Brain microvascular endothelial cell (primary cell): ENCODE measurements around the gene ADGRD1.

Experiments used
- DNase-seq: peaks from one replicate; pipeline ENCODE4 v3.0.0-alpha.2; 2020
- H3K27ac ChIP-seq: fragments of 250-450 bp; sonication (Bioruptor Pico); 2 replicates; pipeline ENCODE4 v1.5.1; 2020; ENCODE audit warnings: mild to moderate bottlenecking, moderate library complexity
- H3K27me3 ChIP-seq: fragments of 250-450 bp; sonication (Bioruptor Pico); replicated peaks from 2 replicates; pipeline ENCODE4 v1.5.1; 2020; ENCODE audit warnings: mild to moderate bottlenecking
- H3K36me3 ChIP-seq: fragments of 250-450 bp; sonication (Bioruptor Pico); replicated peaks from 2 replicates; pipeline ENCODE4 v1.5.1; 2020; ENCODE audit warnings: mild to moderate bottlenecking
- H3K4me3 ChIP-seq: 2 replicates; pipeline ENCODE4 v1.5.1; 2011; ENCODE audit warnings: low read depth, mild to moderate bottlenecking, control low read depth, low read length, moderate library complexity
- in situ Hi-C: cut with HindIII; loops from 2 replicates; pipeline ENCODE4 v1.10.0; 2017; ENCODE audit warnings: low sequenced_read_pairs, low pct_ligation_motif_present
- TF ChIP-seq, protein P1 (sequence below): IDR thresholded peaks from 2 replicates; pipeline ENCODE4 v1.5.1; 2011; ENCODE audit warnings: low read depth, mild to moderate bottlenecking, moderate library complexity, low read length, control low read depth, inconsistent platforms; ENCODE audit errors: missing control alignments

ADGRD1 gene

GRCh38 chr12:131112700-131113290 is 159.1 kb downstream of the ADGRD1 start:
- no peaks in the 10 kb centered on the region for H3K36me3 ChIP-seq
- TF ChIP-seq, protein P1, sequence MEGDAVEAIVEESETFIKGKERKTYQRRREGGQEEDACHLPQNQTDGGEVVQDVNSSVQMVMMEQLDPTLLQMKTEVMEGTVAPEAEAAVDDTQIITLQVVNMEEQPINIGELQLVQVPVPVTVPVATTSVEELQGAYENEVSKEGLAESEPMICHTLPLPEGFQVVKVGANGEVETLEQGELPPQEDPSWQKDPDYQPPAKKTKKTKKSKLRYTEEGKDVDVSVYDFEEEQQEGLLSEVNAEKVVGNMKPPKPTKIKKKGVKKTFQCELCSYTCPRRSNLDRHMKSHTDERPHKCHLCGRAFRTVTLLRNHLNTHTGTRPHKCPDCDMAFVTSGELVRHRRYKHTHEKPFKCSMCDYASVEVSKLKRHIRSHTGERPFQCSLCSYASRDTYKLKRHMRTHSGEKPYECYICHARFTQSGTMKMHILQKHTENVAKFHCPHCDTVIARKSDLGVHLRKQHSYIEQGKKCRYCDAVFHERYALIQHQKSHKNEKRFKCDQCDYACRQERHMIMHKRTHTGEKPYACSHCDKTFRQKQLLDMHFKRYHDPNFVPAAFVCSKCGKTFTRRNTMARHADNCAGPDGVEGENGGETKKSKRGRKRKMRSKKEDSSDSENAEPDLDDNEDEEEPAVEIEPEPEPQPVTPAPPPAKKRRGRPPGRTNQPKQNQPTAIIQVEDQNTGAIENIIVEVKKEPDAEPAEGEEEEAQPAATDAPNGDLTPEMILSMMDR: no peak
- DNase-seq: no peak
- H3K4me3 ChIP-seq: no peak overlapping the region
- no peak overlapping the region for H3K27ac ChIP-seq
- in situ Hi-C loops: no loop called here
- H3K27me3 ChIP-seq: no peaks in the 10 kb centered on the region

DNA sequence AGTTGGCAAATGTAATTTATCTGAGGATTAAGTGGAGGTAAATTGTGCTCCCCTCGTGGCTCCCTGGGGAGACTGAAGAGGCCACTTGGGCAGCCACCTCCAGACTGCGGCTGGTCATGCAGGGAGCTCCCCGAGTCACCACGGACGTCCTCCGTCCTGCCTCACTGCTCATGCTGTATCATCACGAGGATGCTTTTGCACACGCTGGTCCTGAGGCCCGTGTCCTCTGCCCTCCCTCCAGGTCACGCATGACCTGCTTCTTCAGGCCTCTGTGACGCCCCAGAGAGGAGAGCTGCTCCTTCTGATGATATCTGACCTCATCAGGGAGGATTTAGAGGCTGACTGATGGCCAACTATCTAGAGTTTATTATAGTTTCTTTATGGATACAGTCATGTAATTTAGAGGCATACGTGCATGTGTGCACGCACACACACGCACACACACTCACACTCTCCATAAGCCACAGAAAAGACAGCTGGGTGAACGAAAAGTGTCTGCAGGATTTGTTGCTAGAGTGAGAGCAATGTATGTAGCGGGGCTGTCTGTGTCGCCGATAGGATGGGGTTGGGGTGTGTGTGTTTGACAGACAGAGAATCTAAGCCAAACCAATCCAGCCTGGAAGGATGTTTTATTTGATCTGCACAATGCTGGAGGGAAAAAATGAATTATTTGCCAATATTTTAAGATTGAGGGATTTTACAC is 160.0 kb downstream of the ADGRD1 start:
- Histone ChIP-seq H3K4me3 (no peak overlapping the region), H3K36me3 (no peaks in the 10 kb centered on the region), H3K27me3 (no peaks in the 10 kb centered on the region), H3K27ac (no peak overlapping the region)
- DNase-seq: no peak
- TF ChIP-seq, protein P1: no peak
- in situ Hi-C loops: no loop called here

DNA sequence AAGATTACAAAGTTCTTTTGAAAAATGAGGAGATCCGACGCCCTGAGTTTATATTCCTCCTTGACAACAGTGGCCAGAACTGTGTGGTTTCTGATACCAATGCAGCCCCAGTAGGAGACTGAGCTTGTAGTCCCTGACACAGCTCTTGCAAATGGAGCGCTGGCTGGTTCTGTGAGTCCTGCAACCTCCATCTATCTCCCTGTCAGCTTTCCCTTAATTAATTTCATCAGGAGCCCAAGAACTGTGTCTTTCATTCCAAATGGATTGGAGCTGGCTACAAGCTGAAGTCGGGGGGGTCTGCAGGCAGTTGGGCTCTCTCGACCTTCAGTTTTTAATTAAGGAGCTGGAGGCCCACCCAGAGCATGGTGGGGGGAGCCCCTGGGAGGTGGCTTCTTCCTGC is 160.6 kb downstream of the ADGRD1 start:
- Histone ChIP-seq H3K27me3 (no peaks in the 10 kb centered on the region), H3K4me3 (no peak overlapping the region), H3K36me3 (no peaks in the 10 kb centered on the region), H3K27ac (no peak overlapping the region)
- TF ChIP-seq, protein P1: no peak
- no peak for DNase-seq
- in situ Hi-C loops: no loop called here

DNA sequence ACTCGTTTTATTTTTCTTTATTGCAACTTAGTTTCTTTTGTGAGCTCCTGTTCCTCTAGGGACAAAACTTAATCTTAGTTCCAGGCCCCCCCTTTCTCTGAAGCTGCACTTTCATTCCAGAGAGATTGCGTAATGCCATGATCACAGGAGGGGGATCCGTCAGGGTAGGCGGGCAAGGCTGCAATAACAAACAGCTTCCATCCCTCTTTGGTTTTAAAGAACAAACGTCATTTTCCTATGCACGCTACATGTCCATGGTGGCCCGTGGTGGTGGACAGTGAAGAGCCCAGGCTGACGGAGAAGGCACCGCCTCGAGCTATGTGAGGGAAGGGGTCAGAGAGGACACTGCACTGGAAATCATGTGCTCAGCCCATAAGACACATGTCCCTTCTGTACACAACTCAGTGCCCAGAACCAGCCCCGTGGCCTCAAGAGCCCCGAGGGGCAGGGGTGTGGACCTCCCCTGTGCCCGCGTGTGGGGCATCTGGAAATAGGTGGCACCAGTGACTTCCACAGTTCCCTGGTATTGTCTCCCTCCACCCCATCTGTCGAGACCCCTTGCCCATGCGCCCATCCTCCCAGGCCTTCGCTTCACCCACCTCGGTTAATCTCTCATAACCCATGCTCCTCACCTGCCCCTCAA is 161.4 kb downstream of the ADGRD1 start:
- H3K27ac ChIP-seq: no peak overlapping the region
- DNase-seq: no peak
- in situ Hi-C loops: no loop called here

DNA sequence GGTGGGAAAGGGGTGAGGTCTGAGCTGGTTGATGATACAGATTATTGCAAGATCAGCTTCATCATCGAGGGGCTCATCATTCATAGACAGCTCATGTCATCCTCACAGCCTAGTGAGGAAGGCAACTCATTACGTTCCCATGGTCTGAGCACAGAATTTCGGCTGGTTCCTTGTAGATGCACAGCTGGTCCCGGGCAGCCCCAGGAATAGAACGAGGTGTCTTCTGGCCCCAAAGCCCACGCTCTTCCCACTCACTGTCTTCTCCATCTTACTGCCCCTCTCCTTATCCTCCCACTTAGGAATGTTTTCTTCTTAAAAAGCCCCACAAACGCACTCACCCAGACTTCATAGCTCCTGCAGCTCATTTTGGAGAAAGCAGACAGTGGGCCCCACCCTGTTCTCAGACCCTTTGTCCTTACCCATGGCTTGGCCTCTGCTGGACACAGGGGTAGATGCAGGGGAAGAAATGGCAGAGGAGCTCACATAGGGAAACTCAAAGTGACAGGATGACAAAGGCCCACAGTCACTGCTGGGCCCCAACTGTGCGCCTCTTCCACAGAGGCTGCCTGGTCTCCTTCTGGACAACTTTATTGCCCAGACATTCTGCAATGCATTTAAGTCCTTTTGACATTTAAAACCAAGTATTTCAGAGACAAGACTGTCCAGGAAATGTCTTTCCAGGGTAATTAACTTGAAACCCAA is 162.2 kb downstream of the ADGRD1 start:
- Histone ChIP-seq H3K27ac (no peak overlapping the region), H3K4me3 (no peak overlapping the region), H3K27me3 (no peaks in the 10 kb centered on the region), H3K36me3 (no peaks in the 10 kb centered on the region)
- TF ChIP-seq, protein P1: no peak
- in situ Hi-C loops: no loop called here
- DNase-seq: no peak

More for the DNA sequence above, 161.4 kb downstream of the ADGRD1 start:
- Histone ChIP-seq H3K4me3 (no peak overlapping the region), H3K36me3 (no peaks in the 10 kb centered on the region), H3K27me3 (no peaks in the 10 kb centered on the region)
- TF ChIP-seq, protein P1: no peak
